GM12878 (cell line): ENCODE measurements around the gene NPAS3. TPM values are rescaled to one million over a fixed set of nuclear protein-coding genes. Genes with fewer than 3 reads are reported as not detected.

Experiments
- ATAC-seq: fragments of 200-7000 bp; cut with Tn5 transposase; 3 replicates; pipeline ENCODE4 v1.9.1; 2020; ENCODE audit warnings: mild to moderate bottlenecking, moderate library complexity
- BruUV-seq: library from RNA; stranded (reverse); fragments of 400-500 nt; replicated peaks from 2 replicates; lab custom pipeline; 2021; lab: Mats Ljungman, UMichigan
- CTCF ChIA-PET: fragments of 300-600 bp; sonication (Branson Sonifier 250); formaldehyde crosslinking; extraction: SDS; loops from one replicate; lab custom pipeline; 2021; ENCODE audit warnings: inconsistent platforms; lab: Yijun Ruan, JAX
- POLR2A ChIA-PET: fragments of 350-600 bp; formaldehyde crosslinking; extraction: SDS; loops from one replicate; lab custom pipeline; 2021; ENCODE audit warnings: inconsistent platforms; lab: Charles Lee
- RAD21 ChIA-PET: fragments of 300-600 bp; sonication (Branson Sonifier 250); formaldehyde crosslinking; loops from one replicate; lab custom pipeline; 2023; ENCODE audit warnings: antibody characterized with exemption; ENCODE audit not compliant: unreplicated experiment; lab: Charles Lee
- SMC1A ChIA-PET: fragments of 300-600 bp; sonication (Branson Sonifier 250); formaldehyde crosslinking; loops from one replicate; lab custom pipeline; 2023; ENCODE audit not compliant: unreplicated experiment, uncharacterized antibody; lab: Charles Lee
- DNase-seq: peaks from one replicate; pipeline ENCODE4 v3.0.0-alpha.2; 2011; ENCODE audit warnings: low read depth, low spot score
- FAIRE-seq: peaks from 3 replicates; lab custom pipeline; 2011; peaks lifted over from hg19 to GRCh38; lab: Jason Lieb, UNC
- H2AFZ ChIP-seq: 2 replicates; pipeline ENCODE4 v1.6.0; 2011; ENCODE audit warnings: low read depth, low read length, control low read depth; ENCODE audit not compliant: control insufficient read depth
- H3K27ac ChIP-seq: 2 replicates; pipeline ENCODE4 v1.5.1; 2011; ENCODE audit warnings: control low read depth; ENCODE audit not compliant: control insufficient read depth, insufficient read depth
- H3K27me3 ChIP-seq, 2 experiments: replicated peaks in 1 of 2; 2 replicates each; pipeline versions ENCODE4 v1.6.0 to v1.6.1; 2011; ENCODE audit warnings: low read length in 1 of 2; ENCODE audit not compliant: control insufficient read depth in 2 of 2, insufficient read depth in 2 of 2
- H3K36me3 ChIP-seq, 2 experiments: 2 replicates each; pipeline ENCODE4 v1.5.1; 2011; ENCODE audit warnings: low read length in 1 of 2; ENCODE audit not compliant: control insufficient read depth in 2 of 2, insufficient read depth in 2 of 2
- H3K4me1 ChIP-seq: 2 replicates; pipeline ENCODE4 v1.6.1; 2011; ENCODE audit warnings: mild to moderate bottlenecking, low read length, moderate library complexity, mixed read lengths; ENCODE audit not compliant: control insufficient read depth, insufficient read depth
- H3K4me2 ChIP-seq: 2 replicates; pipeline ENCODE4 v1.6.0; 2011; ENCODE audit warnings: control low read depth; ENCODE audit not compliant: control insufficient read depth, insufficient read depth
- H3K4me3 ChIP-seq: fragments of 200-600 bp; sonication (generic); 2 replicates; pipeline ENCODE4 v1.5.1; 2016
- H3K79me2 ChIP-seq: 2 replicates; pipeline ENCODE4 v1.6.0; 2011; ENCODE audit warnings: low read length; ENCODE audit not compliant: control insufficient read depth, insufficient read depth
- H3K9ac ChIP-seq: 2 replicates; pipeline ENCODE4 v1.8.0; 2011; ENCODE audit warnings: low read length, control low read depth, mixed read lengths; ENCODE audit not compliant: control insufficient read depth, insufficient read depth
- H3K9me3 ChIP-seq: replicated peaks from 3 replicates; pipeline ENCODE4 v1.5.1; 2011; ENCODE audit warnings: mild to moderate bottlenecking, low read length; ENCODE audit not compliant: control insufficient read depth, insufficient read depth
- H4K20me1 ChIP-seq: 2 replicates; pipeline ENCODE4 v1.6.0; 2011; ENCODE audit not compliant: control insufficient read depth, insufficient read depth
- CBX3 ChIP-seq: fragments of 200-600 bp; sonication (generic); IDR thresholded peaks from 2 replicates; pipeline ENCODE4 v1.6.1; 2016; ENCODE audit warnings: low read depth, borderline replicate concordance
- E4F1 ChIP-seq: fragments of 450-650 bp; IDR thresholded peaks from 2 replicates; pipeline ENCODE4 v1.6.1; 2018; ENCODE audit warnings: borderline replicate concordance, mild to moderate bottlenecking; ENCODE audit not compliant: partially characterized antibody
- EP300 ChIP-seq, 2 experiments: fragments of 150-350 bp in 1 of 2; IDR thresholded peaks; 2 replicates each; pipeline ENCODE4 v1.6.1; 2011 to 2012; ENCODE audit warnings: low read depth in 2 of 2, low read length in 2 of 2, borderline replicate concordance in 1 of 2, improper control_type of control experiment in 1 of 2, inconsistent platforms in 1 of 2; ENCODE audit not compliant: control insufficient read depth in 1 of 2
- NFYA ChIP-seq: IDR thresholded peaks from 2 replicates; pipeline ENCODE4 v1.6.1; 2011; ENCODE audit warnings: low read depth, mild to moderate bottlenecking, low read length, improper control_type of control experiment, borderline replicate concordance
- NR2C2 ChIP-seq: IDR thresholded peaks from 2 replicates; pipeline ENCODE4 v1.6.1; 2011; ENCODE audit warnings: borderline replicate concordance, low read depth; ENCODE audit not compliant: control insufficient read depth, insufficient read length
- PML ChIP-seq: IDR thresholded peaks from 2 replicates; pipeline ENCODE4 v1.6.1; 2012; ENCODE audit warnings: low read length, inconsistent platforms
- POU2F2 ChIP-seq: IDR thresholded peaks from 3 replicates; pipeline ENCODE4 v1.6.1; 2011; ENCODE audit warnings: low read depth, mild to moderate bottlenecking, low read length, borderline replicate concordance
- RB1 ChIP-seq: fragments of 450-650 bp; formaldehyde crosslinking; IDR thresholded peaks from 2 replicates; pipeline ENCODE4 v1.6.1; 2017; ENCODE audit warnings: mild to moderate bottlenecking, borderline replicate concordance
- RCOR1 ChIP-seq: conservative IDR thresholded peaks from 2 replicates; pipeline ENCODE4 v1.6.1; 2012; ENCODE audit warnings: low read depth, low read length, improper control_type of control experiment
- RFX5 ChIP-seq: IDR thresholded peaks from 2 replicates; pipeline ENCODE4 v1.6.1; 2011; ENCODE audit warnings: low read depth, low read length, improper control_type of control experiment
- SMAD1 ChIP-seq: fragments of 450-650 bp; IDR thresholded peaks from 2 replicates; pipeline ENCODE4 v1.6.1; 2018; ENCODE audit warnings: mild to moderate bottlenecking, low read depth; ENCODE audit not compliant: partially characterized antibody
- SMARCA5 ChIP-seq: fragments of 450-650 bp; IDR thresholded peaks from 2 replicates; pipeline ENCODE4 v1.6.1; 2017; ENCODE audit warnings: mild to moderate bottlenecking
- STAT1 ChIP-seq: fragments of 450-650 bp; conservative IDR thresholded peaks from 2 replicates; pipeline ENCODE4 v1.6.1; 2014; ENCODE audit warnings: antibody characterized with exemption, mild to moderate bottlenecking
- WGBS: methylation state at CpG from one replicate; pipeline ENCODE4 v1.1.6; 2016; ENCODE audit warnings: low lambda C conversion rate; ENCODE audit not compliant: insufficient replicate concordance, insufficient coverage; ENCODE audit errors: missing lambda C conversion rate; 5-methylcytosine and 5-hydroxymethylcytosine counted together
- in situ Hi-C: fragments of 300-500 bp; cut with MboI; formaldehyde crosslinking; loops from 9 replicates; pipeline ENCODE4 v1.14.3; 2018; ENCODE audit warnings: mixed read lengths
- intact Hi-C: fragments of 100-400 bp; cut with micrococcal nuclease; formaldehyde crosslinking; loops from one replicate; pipeline ENCODE4 v1.14.2; 2022; ENCODE audit not compliant: unreplicated experiment
- polyA plus RNA-seq, 11 experiments: library from polyadenylated mRNA; depleted of rRNA in 4 of 11; unstranded in 6 of 11; stranded (reverse) in 5 of 11; fragments of >200 nt; fragmentation: Nextera tagmentation in 4 of 11; fragmentation: Illumina TruSeq in 1 of 11; extraction: Ambion mirVana in 4 of 11; extraction: Trizol in 1 of 11; gene quantifications; 1 replicate in 1 of 11; 2 replicates in 10 of 11; pipeline versions ENCODE4 v1.2.1 to v1.2.3, GENCODE V29; 2011 to 2016; ENCODE audit warnings: inconsistent platforms in 2 of 11, missing spikeins in 2 of 11, low read depth in 1 of 11
- total RNA-seq, 4 experiments: library from RNA; depleted of rRNA in 3 of 4; stranded (reverse); fragments of >200 nt in 3 of 4; fragmentation: Illumina TruSeq in 1 of 4; extraction: Trizol in 1 of 4; gene quantifications; 2 replicates each; pipeline versions ENCODE4 v1.2.1 to v1.2.3, GENCODE V29; 2013 to 2021
- TF ChIP-seq, protein P1 (sequence below): IDR thresholded peaks from 2 replicates; pipeline ENCODE4 v1.6.1; 2012; ENCODE audit warnings: low read depth, low read length, improper control_type of control experiment
- TF ChIP-seq, protein P2 (sequence below): IDR thresholded peaks from 2 replicates; pipeline ENCODE4 v1.6.1; 2011; ENCODE audit warnings: borderline replicate concordance, low read depth, mild to moderate bottlenecking, moderate library complexity, mixed read lengths, low read length; ENCODE audit not compliant: insufficient read depth; ENCODE audit errors: extremely low read length

The NPAS3 gene
- total and polyA plus RNA-seq, 10 of the 15 experiments (the other 5 are each of a cell fraction or from before 2014, with no cell fraction given), result under 0.01 to 2.7 (median 0.03) TPM; not detected in 6

DNA sequence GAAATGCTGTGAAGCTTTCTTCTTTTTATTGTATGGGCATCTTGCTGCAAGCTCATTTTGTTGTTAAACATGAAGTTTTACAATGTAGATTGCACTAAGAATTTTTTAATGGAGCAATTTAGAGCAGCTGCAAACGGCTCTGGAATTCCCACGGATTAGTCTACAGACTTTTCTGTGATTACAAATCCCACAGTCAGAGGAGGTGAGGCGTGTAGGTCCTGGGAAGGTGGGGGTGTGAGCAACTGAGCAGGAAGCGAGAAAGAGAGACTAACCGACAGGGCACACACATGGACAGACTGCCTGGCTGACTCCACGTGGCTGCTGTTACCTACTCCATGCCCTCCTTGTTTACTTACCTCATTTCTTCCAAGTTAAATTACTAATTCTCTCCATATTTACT, 348.5 kb downstream of the NPAS3 start:
- ChIA-PET RAD21 (no interaction called here), POLR2A (no interaction called here), CTCF (no interaction called here), SMC1A (no interaction called here)
- Histone ChIP-seq H3K36me3 (no peaks in the 10 kb centered on the region), H3K9me3 (no peaks in the 10 kb centered on the region), H3K79me2 (no peaks in the 10 kb centered on the region), H3K4me2 (no peak overlapping the region), H3K4me1 (no peaks in the 10 kb centered on the region), H2AFZ (no peak overlapping the region), H3K4me3 (no peak overlapping the region), H4K20me1 (no peaks in the 10 kb centered on the region), H3K9ac (no peak overlapping the region), H3K27ac (no peak overlapping the region), H3K27me3 (no peaks in the 10 kb centered on the region)
- no TSS peak for BruUV-seq
- ATAC-seq, result no peak
- intact Hi-C loops, result no loop called here
- in situ Hi-C loops, result no loop called here
- WGBS, result 42% methylated on average over 6 of the region's 6 CpGs
- TF ChIP-seq RCOR1 (no peak), EP300 (IDR thresholded peaks at IDR 0.05; ENCODE audit: borderline replicate concordance in 1 of 2, control insufficient read depth in 1 of 2, low read depth in 2 of 2, low read length in 2 of 2) (no peak), NR2C2 (no peak), RFX5 (no peak), POU2F2 (no peak), RB1 (no peak), E4F1 (no peak), SMARCA5 (no peak), SMAD1 (no peak), CBX3 (no peak), PML (no peak), STAT1 (no peak), NFYA (no peak)
- TF ChIP-seq, protein P1, sequence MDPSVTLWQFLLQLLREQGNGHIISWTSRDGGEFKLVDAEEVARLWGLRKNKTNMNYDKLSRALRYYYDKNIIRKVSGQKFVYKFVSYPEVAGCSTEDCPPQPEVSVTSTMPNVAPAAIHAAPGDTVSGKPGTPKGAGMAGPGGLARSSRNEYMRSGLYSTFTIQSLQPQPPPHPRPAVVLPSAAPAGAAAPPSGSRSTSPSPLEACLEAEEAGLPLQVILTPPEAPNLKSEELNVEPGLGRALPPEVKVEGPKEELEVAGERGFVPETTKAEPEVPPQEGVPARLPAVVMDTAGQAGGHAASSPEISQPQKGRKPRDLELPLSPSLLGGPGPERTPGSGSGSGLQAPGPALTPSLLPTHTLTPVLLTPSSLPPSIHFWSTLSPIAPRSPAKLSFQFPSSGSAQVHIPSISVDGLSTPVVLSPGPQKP, result no peak
- TF ChIP-seq, protein P2, sequence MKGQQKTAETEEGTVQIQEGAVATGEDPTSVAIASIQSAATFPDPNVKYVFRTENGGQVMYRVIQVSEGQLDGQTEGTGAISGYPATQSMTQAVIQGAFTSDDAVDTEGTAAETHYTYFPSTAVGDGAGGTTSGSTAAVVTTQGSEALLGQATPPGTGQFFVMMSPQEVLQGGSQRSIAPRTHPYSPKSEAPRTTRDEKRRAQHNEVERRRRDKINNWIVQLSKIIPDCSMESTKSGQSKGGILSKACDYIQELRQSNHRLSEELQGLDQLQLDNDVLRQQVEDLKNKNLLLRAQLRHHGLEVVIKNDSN, result no peak
- DNase-seq, result no peak
- no peak for FAIRE-seq
